Testis (tissue), 2 donors: ENCODE data around the gene ABHD17A.

Experiments
- POLR2A ChIP-seq: fragments of 450-650 bp; IDR thresholded peaks from one replicate; pipeline ENCODE4 v1.6.1; 2017; ENCODE audit warnings: antibody characterized with exemption, mild to moderate bottlenecking, moderate library complexity
- TF ChIP-seq, protein P1 (sequence below), 3 experiments: fragments of 450-650 bp in 2 of 3; fragments of 200-600 bp in 1 of 3; sonication (generic) in 1 of 3; IDR thresholded peaks; one replicate each; pipeline ENCODE4 v1.5.1; 2016 to 2019; ENCODE audit warnings: antibody characterized with exemption in 3 of 3, mild to moderate bottlenecking in 2 of 3, moderate library complexity in 1 of 3

- no peak for TF ChIP-seq POLR2A
- TF ChIP-seq, protein P1, sequence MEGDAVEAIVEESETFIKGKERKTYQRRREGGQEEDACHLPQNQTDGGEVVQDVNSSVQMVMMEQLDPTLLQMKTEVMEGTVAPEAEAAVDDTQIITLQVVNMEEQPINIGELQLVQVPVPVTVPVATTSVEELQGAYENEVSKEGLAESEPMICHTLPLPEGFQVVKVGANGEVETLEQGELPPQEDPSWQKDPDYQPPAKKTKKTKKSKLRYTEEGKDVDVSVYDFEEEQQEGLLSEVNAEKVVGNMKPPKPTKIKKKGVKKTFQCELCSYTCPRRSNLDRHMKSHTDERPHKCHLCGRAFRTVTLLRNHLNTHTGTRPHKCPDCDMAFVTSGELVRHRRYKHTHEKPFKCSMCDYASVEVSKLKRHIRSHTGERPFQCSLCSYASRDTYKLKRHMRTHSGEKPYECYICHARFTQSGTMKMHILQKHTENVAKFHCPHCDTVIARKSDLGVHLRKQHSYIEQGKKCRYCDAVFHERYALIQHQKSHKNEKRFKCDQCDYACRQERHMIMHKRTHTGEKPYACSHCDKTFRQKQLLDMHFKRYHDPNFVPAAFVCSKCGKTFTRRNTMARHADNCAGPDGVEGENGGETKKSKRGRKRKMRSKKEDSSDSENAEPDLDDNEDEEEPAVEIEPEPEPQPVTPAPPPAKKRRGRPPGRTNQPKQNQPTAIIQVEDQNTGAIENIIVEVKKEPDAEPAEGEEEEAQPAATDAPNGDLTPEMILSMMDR (IDR thresholded peaks at IDR 0.05) = no peak
These were observed 16.3 kb downstream of the ABHD17A start for GRCh38 chr19:1868971-1869370.
